GM19328 (cell line): ENCODE data around the gene AK9.
"Not testable (repeated sequence)": the region's sequence is repeated elsewhere in the genome, so short reads cannot be mapped to it uniquely, and the experiment has no call there.

Source experiments
- ATAC-seq: cut with Tn5 transposase; IDR thresholded peaks from one replicate; pipeline ENCODE4 v1.9.1; 2021; ENCODE audit warnings: mild to moderate bottlenecking, moderate library complexity; ENCODE audit not compliant: unreplicated experiment

Gene AK9

DNA sequence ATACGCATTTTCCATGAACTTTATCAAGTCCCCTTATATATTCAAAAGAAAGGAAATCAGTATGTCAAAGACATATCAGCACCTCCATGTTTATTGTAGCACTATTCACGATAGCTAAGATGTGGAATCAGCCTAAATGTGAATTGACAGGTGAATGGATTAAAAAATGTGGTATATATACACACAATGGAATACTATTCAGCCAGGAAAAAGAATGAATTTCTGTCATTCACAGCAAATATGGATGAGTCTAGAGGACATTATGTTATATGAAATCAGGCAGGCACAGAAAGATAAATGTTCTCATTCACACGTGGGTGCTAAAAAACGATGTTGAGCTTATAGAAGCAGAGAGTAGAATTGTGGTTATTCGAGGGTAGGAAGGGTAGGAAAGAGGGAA lies 5.4 kb upstream of the AK9 start:
- ATAC-seq: no peak

GRCh38 chr6:109695468-109695867 lies 4.5 kb upstream of the AK9 start:
- ATAC-seq: no peak

DNA sequence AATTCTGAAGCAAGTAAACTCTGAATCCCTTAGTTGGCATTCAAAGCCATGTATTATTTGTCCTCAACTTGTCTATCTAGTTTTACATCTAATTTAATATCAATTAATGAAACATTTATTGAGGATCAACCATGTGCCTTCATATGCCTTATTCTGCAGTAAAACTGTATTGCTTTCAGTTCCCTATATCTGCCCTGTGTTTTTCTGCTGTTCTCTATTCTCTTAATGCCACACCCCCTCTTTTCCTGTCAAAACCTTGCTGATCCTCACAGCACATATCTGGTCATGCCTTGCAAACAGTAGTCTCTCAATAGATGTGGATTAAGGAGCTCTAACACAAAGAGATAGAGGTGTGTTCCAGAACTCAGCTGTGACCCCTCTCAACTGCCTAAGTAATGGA lies 2.1 kb upstream of the AK9 start:
- no peak for ATAC-seq

DNA sequence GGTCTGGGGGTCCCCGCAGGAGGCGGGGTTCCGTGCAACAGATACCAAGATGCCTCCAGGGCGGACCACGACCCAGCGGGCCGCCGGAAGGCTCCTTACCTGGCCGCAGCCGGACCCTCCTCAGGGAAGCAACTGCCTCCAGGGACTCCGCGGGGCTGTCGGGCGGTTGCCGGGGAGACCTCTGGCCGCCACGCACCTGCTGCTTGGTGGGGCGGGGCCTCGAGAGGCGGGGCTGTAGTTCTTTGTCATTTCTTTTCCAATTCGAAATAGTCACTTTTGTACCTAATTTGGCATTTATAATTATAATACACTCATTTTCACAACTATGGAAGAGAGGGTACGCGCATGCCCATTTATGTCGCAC lies 647 bp downstream of the AK9 start:
- peak; percentile 43 for ATAC-seq

GRCh38 chr6:109687271-109687761 lies 3.7 kb downstream of the AK9 start:
- no peak for ATAC-seq

DNA sequence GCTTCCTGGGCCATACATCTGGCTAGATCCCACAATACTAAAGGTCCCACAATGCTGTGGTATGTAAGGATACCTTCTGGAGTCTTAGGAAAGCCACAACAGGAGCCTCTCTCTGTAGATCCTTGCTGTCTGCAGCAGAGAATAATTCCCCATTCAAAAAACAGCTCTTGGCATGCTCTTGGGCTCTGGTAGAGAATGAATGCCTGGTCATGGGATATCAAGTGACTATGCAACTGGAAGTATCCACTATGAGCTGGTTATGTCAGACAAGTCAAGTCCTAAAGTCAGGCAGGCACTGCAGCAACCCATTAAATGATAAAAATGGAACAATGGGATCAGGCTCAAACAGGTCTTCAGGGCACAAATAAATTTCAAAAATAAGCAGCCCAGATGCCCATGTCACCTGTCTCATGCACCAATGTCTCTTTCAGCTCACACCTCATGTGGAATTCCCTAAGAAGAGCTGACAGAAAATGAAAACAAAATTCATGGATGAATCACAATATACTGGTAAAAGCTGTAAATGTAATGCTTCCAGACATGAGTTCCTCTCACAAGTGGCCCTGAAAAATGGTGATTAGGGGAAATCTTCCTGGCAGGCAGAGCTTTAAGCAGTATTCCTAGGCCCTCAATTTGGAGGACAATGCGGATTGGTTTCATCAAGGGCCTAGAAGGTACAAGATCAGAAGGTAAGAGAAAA lies 4.3 kb downstream of the AK9 start:
- no peak for ATAC-seq

GRCh38 chr6:109678661-109679505 lies 12.1 kb downstream of the AK9 start:
- ATAC-seq: not testable (repeated sequence)

GRCh38 chr6:109678240-109678639 lies 12.8 kb downstream of the AK9 start:
- no peak for ATAC-seq

DNA sequence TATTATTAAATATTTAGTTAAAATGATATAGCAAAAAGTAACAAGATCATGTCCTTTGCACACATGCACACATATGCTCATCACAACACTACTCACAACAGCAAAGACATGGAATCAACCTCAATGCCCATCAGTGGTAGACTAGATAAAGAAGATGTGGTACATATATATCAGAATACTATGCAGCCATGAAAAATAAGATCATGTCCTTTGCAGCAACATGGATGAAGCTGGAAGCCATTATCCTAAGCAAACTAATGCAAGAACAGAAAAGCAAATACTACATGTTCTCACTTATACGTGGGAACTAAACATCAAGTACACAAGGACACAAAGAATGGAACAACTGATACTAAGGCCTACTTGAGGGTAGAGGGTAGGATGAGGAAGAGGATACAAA lies 14.3 kb downstream of the AK9 start:
- ATAC-seq: no peak

DNA sequence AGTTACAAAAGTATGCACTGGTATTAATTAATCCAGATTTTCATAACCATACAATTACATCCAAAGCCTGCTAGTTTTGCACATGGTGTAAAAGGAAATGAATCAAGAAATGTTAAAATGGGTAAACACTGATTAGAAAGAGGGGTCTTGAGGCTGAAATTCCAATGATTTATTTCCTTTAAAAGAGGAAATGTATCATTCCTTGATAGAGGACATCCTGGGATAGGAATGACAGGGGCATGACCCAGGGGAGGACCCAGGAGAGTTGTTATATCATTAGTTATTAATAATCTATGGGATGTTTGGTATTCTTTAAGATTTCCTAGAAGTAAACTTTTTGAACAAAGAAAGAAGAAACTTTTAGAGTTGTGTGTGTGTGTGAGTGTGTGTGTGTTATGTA lies 18.2 kb downstream of the AK9 start:
- ATAC-seq: no peak

GRCh38 chr6:109672175-109672574 lies 18.8 kb downstream of the AK9 start:
- ATAC-seq: no peak

DNA sequence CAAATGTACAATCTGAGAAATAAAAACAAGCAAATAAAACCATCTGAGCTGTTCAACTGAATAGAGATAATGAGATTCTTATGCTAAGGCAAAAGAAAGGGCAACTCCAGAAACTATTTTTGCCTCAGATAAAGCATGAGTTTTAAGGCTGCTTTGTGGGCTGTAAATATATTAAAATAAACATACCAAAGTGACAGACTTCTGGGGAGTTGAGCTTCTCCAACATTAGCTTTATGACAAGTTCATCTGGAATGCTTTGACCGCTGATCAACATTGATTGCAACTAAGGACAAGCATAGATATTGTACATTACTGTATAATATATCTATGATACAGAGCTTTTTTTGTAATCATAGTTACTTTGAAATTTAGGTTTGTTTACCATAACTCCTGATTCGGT lies 19.3 kb downstream of the AK9 start:
- no peak for ATAC-seq

DNA sequence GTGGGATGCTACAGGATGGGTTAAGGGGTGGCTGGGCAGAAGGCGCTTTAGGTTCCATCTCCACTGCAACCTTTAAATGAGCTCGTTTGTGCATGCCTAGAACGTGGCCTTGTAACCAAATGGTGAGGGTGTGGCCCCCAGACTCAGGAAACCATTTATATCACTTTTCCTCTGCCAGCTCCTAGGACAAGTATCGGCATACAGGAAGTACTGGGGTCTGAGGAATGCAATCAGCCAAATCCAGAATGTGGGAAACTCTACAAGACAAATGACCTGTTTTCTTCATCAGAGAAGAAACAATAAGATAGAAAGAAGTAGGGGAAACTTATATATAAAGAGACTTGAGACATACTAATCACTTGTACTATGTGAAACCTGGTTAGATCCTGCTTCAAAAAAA lies 21.2 kb downstream of the AK9 start:
- ATAC-seq: no peak

- no peak for ATAC-seq
Observed at GRCh38 chr6:109662192-109662591, 28.8 kb downstream of the AK9 start.

DNA sequence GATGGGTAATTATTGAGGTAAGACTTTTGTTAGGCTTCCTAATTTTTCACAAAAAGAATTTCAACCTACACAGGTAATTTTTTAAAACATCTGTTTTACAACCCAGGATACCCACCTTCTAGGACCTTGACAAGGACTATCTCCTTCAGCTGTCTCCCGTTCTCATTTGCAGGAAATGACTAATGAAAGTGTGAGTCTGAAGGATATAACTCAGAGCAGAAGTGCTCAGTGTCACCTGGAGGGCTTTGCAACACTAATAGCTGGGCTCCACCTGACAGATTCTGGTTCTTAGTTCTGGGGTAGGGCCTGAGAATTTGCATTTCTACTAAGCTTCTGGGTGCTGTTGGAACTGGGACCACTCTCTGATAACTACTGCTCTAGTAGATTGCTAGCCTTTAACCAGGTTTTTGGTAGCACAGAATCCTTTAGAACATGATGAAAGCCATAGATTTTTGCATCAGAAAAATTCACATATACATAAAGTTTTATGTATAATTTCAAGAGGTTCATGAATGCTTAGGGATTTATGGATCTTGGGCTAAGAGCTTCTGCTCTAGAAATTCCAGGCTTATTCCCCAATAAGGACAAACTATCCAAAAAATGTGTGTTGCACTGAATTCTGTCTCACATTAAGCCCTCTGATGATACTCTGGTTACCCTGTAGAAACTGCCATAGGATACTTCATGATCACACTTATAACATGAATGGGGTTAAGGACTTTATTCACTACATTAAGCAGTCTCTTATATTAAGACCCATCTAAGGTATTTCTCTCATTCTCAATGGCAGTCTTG lies 30.3 kb downstream of the AK9 start:
- no peak for ATAC-seq

- no peak for ATAC-seq
Observed at GRCh38 chr6:109655761-109656262, 35.2 kb downstream of the AK9 start.

DNA sequence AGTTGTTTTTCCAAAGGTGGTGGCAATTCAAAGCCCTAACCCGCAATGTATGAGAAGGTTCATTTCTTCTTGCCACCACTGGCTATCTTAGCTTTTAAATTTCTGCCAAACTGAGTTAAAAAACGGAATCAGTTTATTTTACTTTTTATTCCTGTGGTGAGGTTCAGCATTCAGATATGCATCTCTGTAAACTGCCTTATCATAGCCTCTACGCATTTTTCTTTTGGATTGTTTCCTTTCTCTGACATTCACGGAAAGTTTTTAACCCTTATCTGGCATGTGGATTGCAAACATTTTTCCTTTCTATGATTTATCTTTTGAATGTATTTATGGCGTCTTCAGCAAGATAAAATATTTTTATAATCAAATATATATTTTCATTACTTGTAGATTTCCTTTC lies 37.7 kb downstream of the AK9 start:
- no peak for ATAC-seq

DNA sequence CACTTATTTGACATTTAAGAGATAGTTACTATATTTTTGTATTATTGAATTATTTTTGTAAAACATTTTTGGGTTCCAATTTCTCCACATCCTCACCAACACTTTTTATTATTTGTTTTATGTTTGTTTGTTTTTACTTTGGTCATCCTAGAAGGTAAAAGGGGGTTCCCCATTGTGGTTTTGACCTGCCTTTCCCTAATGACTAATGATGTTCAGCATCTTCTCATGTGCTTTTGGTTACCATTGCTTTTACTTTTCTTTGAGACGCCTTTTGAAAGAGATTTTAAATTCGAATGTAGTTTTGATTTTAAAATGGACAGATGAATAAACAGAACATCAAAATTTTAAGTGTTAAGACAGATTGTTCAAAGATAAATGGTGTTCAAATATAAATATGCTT lies 46.9 kb downstream of the AK9 start:
- ATAC-seq: no peak

DNA sequence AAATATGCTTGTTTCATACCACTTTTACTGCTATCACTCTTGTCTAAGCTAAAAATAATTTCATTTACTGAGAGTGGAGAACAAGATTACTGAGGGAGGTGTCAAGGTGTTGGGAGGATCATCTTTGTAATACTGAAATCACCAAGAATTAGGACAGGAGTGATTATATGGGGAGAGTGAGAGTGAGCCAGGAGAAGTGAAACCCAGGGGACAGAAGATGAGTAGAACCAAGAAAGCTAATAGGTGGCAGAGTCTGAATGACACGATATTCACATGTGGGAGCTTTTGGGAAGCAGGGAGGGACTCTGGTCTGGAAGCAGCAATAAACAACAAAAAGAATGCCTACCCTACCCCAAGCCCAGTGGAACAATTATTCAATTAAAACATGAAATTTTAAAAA lies 58.6 kb downstream of the AK9 start:
- ATAC-seq: no peak

GRCh38 chr6:109631403-109631802 lies 59.6 kb downstream of the AK9 start:
- no peak for ATAC-seq
